ENCODE measurements around the gene PTPRR. TPM values are rescaled to one million over a fixed set of nuclear protein-coding genes. Genes with fewer than 3 reads are reported as not detected.

PTPRR gene
- total RNA-seq, 1 donor from 2014 or later = 1.4 TPM

DNA sequence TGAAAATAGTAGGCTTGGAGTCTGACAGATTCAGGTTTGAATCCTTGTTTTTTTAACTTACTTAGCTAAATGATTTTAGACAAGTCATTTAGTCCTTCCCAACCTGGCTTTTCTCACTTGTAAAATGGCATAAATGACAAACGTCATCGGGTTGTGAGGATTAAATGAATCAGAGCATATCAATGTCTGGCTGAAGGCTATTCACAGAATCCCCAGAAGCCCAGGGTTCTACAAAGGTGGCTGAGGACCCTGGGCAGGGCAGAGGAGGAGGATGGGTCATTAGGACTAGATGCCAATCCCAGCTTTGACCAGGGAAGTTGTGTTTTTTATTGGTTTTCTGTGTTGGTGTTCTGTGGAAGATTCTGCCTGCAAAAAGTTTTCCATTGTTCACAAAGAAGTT, 275.7 kb downstream of the PTPRR start:
- no peak for ATAC-seq
- Histone ChIP-seq H3K27me3 (ENCODE audit: low read depth) (no peaks in the 10 kb centered on the region), H3K4me3 (no peak overlapping the region), H3K36me3 (no peaks in the 10 kb centered on the region), H3K4me1 (peaks cover 18% of the 10 kb centered on the region), H3K9me3 (no peaks in the 10 kb centered on the region), H3K27ac (peak overlapping the region; percentile 37)
- TF ChIP-seq, protein P1, sequence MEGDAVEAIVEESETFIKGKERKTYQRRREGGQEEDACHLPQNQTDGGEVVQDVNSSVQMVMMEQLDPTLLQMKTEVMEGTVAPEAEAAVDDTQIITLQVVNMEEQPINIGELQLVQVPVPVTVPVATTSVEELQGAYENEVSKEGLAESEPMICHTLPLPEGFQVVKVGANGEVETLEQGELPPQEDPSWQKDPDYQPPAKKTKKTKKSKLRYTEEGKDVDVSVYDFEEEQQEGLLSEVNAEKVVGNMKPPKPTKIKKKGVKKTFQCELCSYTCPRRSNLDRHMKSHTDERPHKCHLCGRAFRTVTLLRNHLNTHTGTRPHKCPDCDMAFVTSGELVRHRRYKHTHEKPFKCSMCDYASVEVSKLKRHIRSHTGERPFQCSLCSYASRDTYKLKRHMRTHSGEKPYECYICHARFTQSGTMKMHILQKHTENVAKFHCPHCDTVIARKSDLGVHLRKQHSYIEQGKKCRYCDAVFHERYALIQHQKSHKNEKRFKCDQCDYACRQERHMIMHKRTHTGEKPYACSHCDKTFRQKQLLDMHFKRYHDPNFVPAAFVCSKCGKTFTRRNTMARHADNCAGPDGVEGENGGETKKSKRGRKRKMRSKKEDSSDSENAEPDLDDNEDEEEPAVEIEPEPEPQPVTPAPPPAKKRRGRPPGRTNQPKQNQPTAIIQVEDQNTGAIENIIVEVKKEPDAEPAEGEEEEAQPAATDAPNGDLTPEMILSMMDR (IDR thresholded peaks at IDR 0.05) = no peak
- no peak for DNase-seq
- intact Hi-C loops (cut with DNase I) = no loop called here

DNA sequence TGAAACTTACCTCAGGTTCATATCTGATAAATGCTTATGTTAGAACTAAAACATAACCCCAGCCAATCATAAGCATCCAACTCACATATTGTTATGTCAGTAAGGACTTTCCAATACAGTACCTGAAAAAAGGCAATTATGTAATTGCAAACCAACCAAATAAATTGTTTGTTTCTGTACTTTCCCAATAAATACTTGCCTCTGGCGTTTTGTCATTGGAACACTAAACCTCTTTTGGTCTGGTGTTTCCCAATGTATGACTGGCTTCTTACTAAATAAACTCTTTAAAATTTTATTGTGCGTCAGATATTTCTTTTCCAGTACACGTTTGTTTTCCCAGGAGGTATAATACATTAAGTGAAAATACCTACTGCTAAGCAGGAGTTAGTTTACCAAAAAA, 276.6 kb downstream of the PTPRR start:
- Histone ChIP-seq H3K27me3 (ENCODE audit: low read depth) (no peaks in the 10 kb centered on the region), H3K4me1 (peaks cover 18% of the 10 kb centered on the region), H3K4me3 (no peak overlapping the region), H3K36me3 (no peaks in the 10 kb centered on the region), H3K27ac (no peak overlapping the region), H3K9me3 (no peaks in the 10 kb centered on the region)
- DNase-seq = no peak
- intact Hi-C loops (cut with DNase I) = no loop called here
- TF ChIP-seq, protein P1 (IDR thresholded peaks at IDR 0.05) = no peak
- no peak for ATAC-seq

DNA sequence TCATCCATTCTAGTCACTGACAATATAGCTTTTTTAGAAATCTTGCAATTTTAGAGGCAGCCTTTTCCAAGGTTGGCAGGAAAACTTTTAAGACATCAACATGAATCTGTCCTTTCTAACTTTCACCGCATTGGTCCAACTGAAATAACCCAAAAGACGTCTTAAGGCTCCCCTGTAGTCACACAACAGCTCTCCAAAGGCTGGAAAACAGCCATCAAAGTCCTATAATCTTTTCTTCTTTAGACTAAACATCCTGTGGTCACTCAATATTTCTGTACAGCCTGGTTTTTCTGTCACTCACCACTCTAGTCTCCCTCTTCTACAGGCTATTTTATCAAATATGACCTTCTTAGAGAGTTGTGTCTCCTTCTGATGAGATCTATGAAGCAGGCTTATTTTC, 278.8 kb downstream of the PTPRR start:
- ATAC-seq (no peak), DNase-seq (no peak)
- no peaks in the 10 kb centered on the region for H3K9me3 ChIP-seq
- H3K4me3 ChIP-seq = no peak overlapping the region
- no peaks in the 10 kb centered on the region for H3K36me3 ChIP-seq
- TF ChIP-seq, protein P1 (IDR thresholded peaks at IDR 0.05) = no peak
- no peak overlapping the region for H3K27ac ChIP-seq
- intact Hi-C loops (cut with DNase I) = no loop called here
- H3K27me3 ChIP-seq (ENCODE audit: low read depth) = no peaks in the 10 kb centered on the region
- peaks cover 6% of the 10 kb centered on the region for H3K4me1 ChIP-seq

DNA sequence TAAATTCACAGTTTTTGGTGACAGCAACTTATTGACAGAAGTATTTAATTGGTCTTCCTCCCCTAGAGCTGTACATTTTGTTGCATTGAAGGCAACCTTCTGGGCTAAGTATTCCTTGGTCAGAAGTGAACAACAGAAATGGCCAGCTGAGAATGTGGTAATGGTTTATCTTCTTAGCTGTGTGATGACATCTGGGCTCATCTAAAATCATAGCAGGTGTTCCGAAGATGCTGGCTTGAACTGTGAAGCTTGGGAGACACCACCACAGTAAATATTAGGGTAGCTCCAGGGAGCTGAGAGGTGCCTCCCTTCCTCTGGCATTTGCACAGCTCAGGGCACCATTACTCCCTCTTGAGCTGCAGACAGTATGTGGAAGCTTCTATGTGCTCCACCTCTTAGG, 279.6 kb downstream of the PTPRR start:
- Histone ChIP-seq H3K36me3 (no peaks in the 10 kb centered on the region), H3K27me3 (ENCODE audit: low read depth) (no peaks in the 10 kb centered on the region), H3K4me3 (no peak overlapping the region), H3K9me3 (no peaks in the 10 kb centered on the region), H3K4me1 (peaks cover 6% of the 10 kb centered on the region), H3K27ac (no peak overlapping the region)
- DNase-seq = no peak
- TF ChIP-seq, protein P1 (IDR thresholded peaks at IDR 0.05) = no peak
- intact Hi-C loops (cut with DNase I) = no loop called here
- ATAC-seq = no peak

DNA sequence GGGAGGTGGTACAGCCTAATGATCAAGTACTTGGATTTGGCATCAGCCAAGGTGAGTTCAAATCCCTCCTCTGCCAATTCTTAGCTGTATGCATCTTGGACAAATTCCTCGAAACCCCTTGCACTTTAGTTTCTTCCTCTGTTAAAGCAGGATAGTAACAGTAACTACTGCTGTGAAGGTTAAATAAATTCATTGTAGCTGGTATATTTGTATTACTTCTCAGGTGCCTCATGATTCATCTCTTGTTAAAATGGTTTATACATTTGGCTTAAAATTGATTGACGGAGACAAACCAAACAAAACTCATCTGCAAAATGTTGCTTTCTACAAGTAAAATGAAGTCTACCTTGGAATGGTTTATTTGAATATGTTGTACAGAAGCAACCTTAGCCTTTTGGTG, 281.0 kb downstream of the PTPRR start:
- Histone ChIP-seq H3K36me3 (no peaks in the 10 kb centered on the region), H3K27me3 (ENCODE audit: low read depth) (no peaks in the 10 kb centered on the region), H3K4me1 (no peaks in the 10 kb centered on the region), H3K4me3 (no peak overlapping the region), H3K27ac (no peak overlapping the region), H3K9me3 (no peaks in the 10 kb centered on the region)
- TF ChIP-seq, protein P1 (IDR thresholded peaks at IDR 0.05) = no peak
- DNase-seq (no peak), ATAC-seq (no peak)
- intact Hi-C loops (cut with DNase I) = no loop called here
